HG02588 (cell line): ENCODE measurements around the gene HOATZ.

ENCODE experiments used
- ATAC-seq: cut with Tn5 transposase; IDR thresholded peaks from one replicate; pipeline ENCODE4 v1.9.1; 2021; ENCODE audit warnings: mild to moderate bottlenecking, moderate library complexity; ENCODE audit not compliant: unreplicated experiment

The HOATZ gene

GRCh38 chr11:111574373-111575225 lies 60.0 kb downstream of the HOATZ start:
- no peak for ATAC-seq

GRCh38 chr11:111575740-111576139 lies 61.2 kb downstream of the HOATZ start:
- ATAC-seq: no peak

- ATAC-seq: no peak
Measured at GRCh38 chr11:111577821-111578220, 63.2 kb downstream of the HOATZ start.

- ATAC-seq: no peak
Measured at GRCh38 chr11:111581341-111581740, 66.8 kb downstream of the HOATZ start.

GRCh38 chr11:111582163-111582562 lies 67.6 kb downstream of the HOATZ start:
- no peak for ATAC-seq

- no peak for ATAC-seq
Measured at GRCh38 chr11:111582881-111583280, 68.3 kb downstream of the HOATZ start.

- no peak for ATAC-seq
Measured at GRCh38 chr11:111585371-111585770, 70.8 kb downstream of the HOATZ start.

GRCh38 chr11:111586388-111586831 lies 71.8 kb downstream of the HOATZ start:
- no peak for ATAC-seq
